Measurements from ENCODE around the gene FCSK. TPM values are rescaled to one million over a fixed set of nuclear protein-coding genes. Genes with fewer than 3 reads are reported as not detected.

The FCSK gene
- total RNA-seq, 4 donors from 2014 or later = 6.9 to 21.8 (median 12.4) TPM

- no peak for ATAC-seq
- WGBS, 2 donors (ENCODE audit: low coverage in 1 of 2) = 91 to 93% methylated on average over 6 to 8 of the region's 11 CpGs
- peak overlapping the region in 2 of 4 donors; percentile 96 for H3K27ac ChIP-seq
- H3K4me1 ChIP-seq = peaks cover 0 to 25% (median 10%) of the 10 kb centered on the region in 3 donors
- TF ChIP-seq POLR2A (IDR thresholded peaks at IDR 0.05) (no peak), EP300 (IDR thresholded peaks at IDR 0.05) (no peak), POLR2AphosphoS5 (IDR thresholded peaks at IDR 0.05) (no peak), CTCF (IDR thresholded peaks at IDR 0.05) (no peak)
- H3K9me3 ChIP-seq = no peaks in the 10 kb centered on the region
- peaks cover 13% of the 10 kb centered on the region for H3K27me3 ChIP-seq
- peak overlapping the region; percentile 93 to 97 for H3K4me3 ChIP-seq
- H3K36me3 ChIP-seq = no peaks in the 10 kb centered on the region
These were observed 1.1 kb upstream of the FCSK start for GRCh38 chr16:70453117-70453891.

DNA sequence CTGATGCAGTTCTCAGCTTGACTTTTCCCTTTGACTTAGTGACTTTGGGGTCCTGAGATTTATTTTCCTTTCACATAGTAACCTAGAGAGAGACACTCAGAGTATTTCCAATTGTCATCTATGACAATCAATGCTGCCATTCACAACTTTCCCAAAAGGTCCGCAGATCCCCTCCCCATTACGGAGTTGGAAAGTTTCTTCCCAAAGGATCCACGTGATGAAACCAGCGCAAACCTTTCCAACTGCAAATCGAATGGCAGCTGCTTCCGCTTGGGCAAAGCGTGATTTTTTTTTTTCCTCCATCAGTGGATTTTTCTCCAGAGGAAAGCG lies 538 bp upstream of the FCSK start:
- Histone ChIP-seq H3K36me3 (no peaks in the 10 kb centered on the region), H3K4me3 (peak overlapping the region; percentile 93 to 97), H3K27ac (peak overlapping the region in 2 of 4 donors; percentile 96), H3K9me3 (no peaks in the 10 kb centered on the region), H3K4me1 (peaks cover 0 to 25% (median 10%) of the 10 kb centered on the region in 3 donors), H3K27me3 (peaks cover 13% of the 10 kb centered on the region)
- no peak for ATAC-seq
- WGBS, 2 donors (ENCODE audit: low coverage in 1 of 2) = 0% methylated on average over 4 to 8 of the region's 8 CpGs
- TF ChIP-seq POLR2A (IDR thresholded peaks at IDR 0.05) (no peak), CTCF (IDR thresholded peaks at IDR 0.05) (no peak), EP300 (IDR thresholded peaks at IDR 0.05) (no peak), POLR2AphosphoS5 (IDR thresholded peaks at IDR 0.05) (no peak)

GRCh38 chr16:70455910-70456309 lies 1.5 kb downstream of the FCSK start:
- peaks cover 2% of the 10 kb centered on the region for H3K27me3 ChIP-seq
- no peaks in the 10 kb centered on the region for H3K9me3 ChIP-seq
- no peak for ATAC-seq
- TF ChIP-seq EP300 (IDR thresholded peaks at IDR 0.05) (no peak), POLR2AphosphoS5 (IDR thresholded peaks at IDR 0.05) (no peak), CTCF (IDR thresholded peaks at IDR 0.05) (no peak), POLR2A (IDR thresholded peaks at IDR 0.05) (no peak)
- H3K36me3 ChIP-seq = peaks cover 0 to under 1% of the 10 kb centered on the region in 2 donors
- H3K4me3 ChIP-seq = no peak overlapping the region
- WGBS, 2 donors (ENCODE audit: low coverage in 1 of 2) = 85 to 92% methylated on average over 4 to 7 of the region's 7 CpGs
- no peak overlapping the region for H3K27ac ChIP-seq
- H3K4me1 ChIP-seq = peaks cover 0 to 29% (median 10%) of the 10 kb centered on the region in 3 donors

- Histone ChIP-seq H3K4me3 (no peak overlapping the region), H3K27ac (no peak overlapping the region), H3K27me3 (no peaks in the 10 kb centered on the region), H3K36me3 (peaks cover 0 to 13% of the 10 kb centered on the region in 2 donors), H3K4me1 (peaks cover 0 to 36% (median 10%) of the 10 kb centered on the region in 3 donors), H3K9me3 (no peaks in the 10 kb centered on the region)
- TF ChIP-seq POLR2AphosphoS5 (IDR thresholded peaks at IDR 0.05) = no peak
- no peak for TF ChIP-seq CTCF (IDR thresholded peaks at IDR 0.05)
- 89 to 95% methylated on average over 4 to 5 of the region's 5 CpGs for WGBS, 2 donors (ENCODE audit: low coverage in 1 of 2)
- ATAC-seq = no peak
These were observed 3.2 kb downstream of the FCSK start for GRCh38 chr16:70457446-70458166.
